Breast epithelium (tissue), 4 donors: ENCODE data around the gene COL17A1. TPM values are rescaled to one million over a fixed set of nuclear protein-coding genes. Genes with fewer than 3 reads are reported as not detected.

Experiments used
- DNase-seq, 2 donors: peaks; one replicate each; pipeline ENCODE4 v3.0.0-alpha.2; 2019; ENCODE audit warnings: low spot score in 2 of 2
- H3K27ac ChIP-seq, 2 donors: fragments of 200-600 bp; sonication (generic) in 1 of 2; one replicate each; pipeline ENCODE4 v1.5.1; 2016 to 2019; ENCODE audit warnings: mild to moderate bottlenecking in 1 of 2
- H3K27me3 ChIP-seq, 2 donors: fragments of 200-600 bp; sonication (generic) in 1 of 2; one replicate each; pipeline versions ENCODE4 v1.5.1 to v1.6.0; 2017 to 2019; ENCODE audit warnings: control low read depth in 1 of 2, mild to moderate bottlenecking in 1 of 2
- H3K36me3 ChIP-seq: fragments of 200-600 bp; one replicate; pipeline ENCODE4 v1.5.1; 2019
- H3K4me1 ChIP-seq, 2 donors: fragments of 200-600 bp; sonication (generic); one replicate each; pipeline ENCODE4 v1.5.1; 2016 to 2019; ENCODE audit warnings: control low read depth in 1 of 2
- H3K4me3 ChIP-seq, 3 donors: fragments of 200-600 bp; sonication (generic); 1 replicate in 2 of 3; 2 replicates in 1 of 3; pipeline ENCODE4 v1.5.1; 2016 to 2019; ENCODE audit warnings: mild to moderate bottlenecking in 3 of 3, moderate library complexity in 2 of 3
- H3K9me3 ChIP-seq, 2 donors: fragments of 200-600 bp; sonication (generic) in 1 of 2; one replicate each; pipeline ENCODE4 v1.5.1; 2016 to 2019; ENCODE audit warnings: control low read depth in 1 of 2
- CTCF ChIP-seq, 3 donors: fragments of 450-650 bp; IDR thresholded peaks; one replicate each; pipeline ENCODE4 v1.5.1; 2016 to 2017; ENCODE audit warnings: antibody characterized with exemption in 3 of 3, mild to moderate bottlenecking in 3 of 3, moderate library complexity in 3 of 3
- POLR2A ChIP-seq: fragments of 450-650 bp; IDR thresholded peaks from one replicate; pipeline ENCODE4 v1.6.1; 2016; ENCODE audit warnings: antibody characterized with exemption, mild to moderate bottlenecking, moderate library complexity
- POLR2AphosphoS5 ChIP-seq, 3 donors: sonication (generic); formaldehyde crosslinking; IDR thresholded peaks; one replicate each; pipeline ENCODE4 v1.6.1; 2017; ENCODE audit warnings: antibody characterized with exemption in 3 of 3
- intact Hi-C: fragments of 100-400 bp; cut with DNase I; formaldehyde crosslinking; loops from one replicate; pipeline ENCODE4 v1.15.1; 2023; ENCODE audit warnings: low total_unique reads
- total RNA-seq, 3 donors: library from RNA; depleted of rRNA; stranded (reverse); fragments of >200 nt; gene quantifications; one replicate each; pipeline ENCODE4 v1.1.0, GENCODE V29; 2016

The COL17A1 gene
- total RNA-seq, 3 donors from 2014 or later, result 0.16 to 56.1 (median 34.1) TPM

GRCh38 chr10:104049504-104050250 lies 36.0 kb downstream of the COL17A1 start:
- no peak for DNase-seq
- Histone ChIP-seq H3K9me3 (no peaks in the 10 kb centered on the region), H3K36me3 (no peaks in the 10 kb centered on the region), H3K4me3 (no peak overlapping the region), H3K27ac (no peak overlapping the region), H3K27me3 (no peaks in the 10 kb centered on the region), H3K4me1 (no peaks in the 10 kb centered on the region)
- no peak for TF ChIP-seq POLR2AphosphoS5 (IDR thresholded peaks at IDR 0.05)
- no peak for TF ChIP-seq CTCF (IDR thresholded peaks at IDR 0.05)
- no peak for TF ChIP-seq POLR2A
- intact Hi-C loops, result no loop called here

- DNase-seq, result no peak
- no peak overlapping the region for H3K4me3 ChIP-seq
- H3K27ac ChIP-seq, result no peak overlapping the region
- intact Hi-C loops, result no loop called here
- H3K9me3 ChIP-seq, result no peaks in the 10 kb centered on the region
- no peaks in the 10 kb centered on the region for H3K36me3 ChIP-seq
- no peak for TF ChIP-seq CTCF (IDR thresholded peaks at IDR 0.05)
- no peak for TF ChIP-seq POLR2AphosphoS5 (IDR thresholded peaks at IDR 0.05)
- TF ChIP-seq POLR2A, result no peak
- H3K4me1 ChIP-seq, result no peaks in the 10 kb centered on the region
- H3K27me3 ChIP-seq, result no peaks in the 10 kb centered on the region
These were observed 39.0 kb downstream of the COL17A1 start for GRCh38 chr10:104046651-104047050.

- H3K4me1 ChIP-seq, result no peaks in the 10 kb centered on the region
- intact Hi-C loops, result no loop called here
- no peak for DNase-seq
- no peak overlapping the region for H3K27ac ChIP-seq
- H3K27me3 ChIP-seq, result no peaks in the 10 kb centered on the region
- no peaks in the 10 kb centered on the region for H3K9me3 ChIP-seq
- no peak overlapping the region for H3K4me3 ChIP-seq
- H3K36me3 ChIP-seq, result no peaks in the 10 kb centered on the region
- TF ChIP-seq CTCF (IDR thresholded peaks at IDR 0.05) (peak in 1 of 3 donors; percentile 19), POLR2A (no peak)
These were observed 40.3 kb downstream of the COL17A1 start for GRCh38 chr10:104045151-104046089.

GRCh38 chr10:104043854-104044253 lies 41.8 kb downstream of the COL17A1 start:
- intact Hi-C loops, result no loop called here
- H3K27me3 ChIP-seq, result no peaks in the 10 kb centered on the region
- H3K36me3 ChIP-seq, result no peaks in the 10 kb centered on the region
- H3K9me3 ChIP-seq, result no peaks in the 10 kb centered on the region
- TF ChIP-seq CTCF (IDR thresholded peaks at IDR 0.05), result no peak
- TF ChIP-seq POLR2AphosphoS5 (IDR thresholded peaks at IDR 0.05), result no peak
- no peak for TF ChIP-seq POLR2A
- H3K27ac ChIP-seq, result no peak overlapping the region
- no peak for DNase-seq
- no peaks in the 10 kb centered on the region for H3K4me1 ChIP-seq
- no peak overlapping the region for H3K4me3 ChIP-seq
